Endothelial cell of umbilical vein (primary cell): ENCODE data around the gene FOS. TPM values are rescaled to one million over a fixed set of nuclear protein-coding genes. Genes with fewer than 3 reads are reported as not detected.

ENCODE experiments used
- BruUV-seq: library from RNA; stranded (reverse); fragments of 400-500 nt; replicated peaks from 2 replicates; lab custom pipeline; 2021; lab: Mats Ljungman, UMichigan
- CTCF ChIA-PET: fragments of 300-600, 350-600 bp; sonication (Branson Sonifier 250); formaldehyde crosslinking; loops from one replicate; lab custom pipeline; 2021; ENCODE audit warnings: antibody characterized with exemption, inconsistent platforms; lab: Charles Lee
- POLR2A ChIA-PET: fragments of 300-600, 350-600 bp; sonication (Branson Sonifier 250); formaldehyde crosslinking; loops from one replicate; lab custom pipeline; 2021; ENCODE audit warnings: antibody characterized with exemption, inconsistent platforms; lab: Charles Lee
- DNase-seq: peaks from one replicate; pipeline ENCODE4 v3.0.0-alpha.2; 2011; ENCODE audit warnings: low read depth, low spot score
- FAIRE-seq: peaks from 2 replicates; lab custom pipeline; 2011; peaks lifted over from hg19 to GRCh38; lab: Jason Lieb, UNC
- H2AFZ ChIP-seq: 2 replicates; pipeline ENCODE4 v1.6.0; 2012; ENCODE audit warnings: low read depth, low read length, control low read depth, inconsistent platforms
- H3K27ac ChIP-seq: 2 replicates; pipeline ENCODE4 v1.5.1; 2011; ENCODE audit warnings: low read depth, mild to moderate bottlenecking, control low read depth, low read length, moderate library complexity; ENCODE audit not compliant: insufficient read depth
- H3K27me3 ChIP-seq, 2 experiments: 2 replicates each; pipeline versions ENCODE4 v1.6.0 to v1.6.1; 2011; ENCODE audit warnings: low read length in 2 of 2, mixed read lengths in 1 of 2; ENCODE audit not compliant: control insufficient read depth in 2 of 2, insufficient read depth in 2 of 2
- H3K36me3 ChIP-seq, 2 experiments: 2 replicates in 1 of 2; 3 replicates in 1 of 2; pipeline ENCODE4 v1.5.1; 2011; ENCODE audit warnings: low read length in 2 of 2, mild to moderate bottlenecking in 1 of 2, moderate library complexity in 1 of 2; ENCODE audit not compliant: control insufficient read depth in 2 of 2, insufficient read depth in 2 of 2; ENCODE audit errors: extremely low read depth in 1 of 2
- H3K4me1 ChIP-seq: 3 replicates; pipeline ENCODE4 v1.5.1; 2011; ENCODE audit warnings: mild to moderate bottlenecking, low read length; ENCODE audit not compliant: control insufficient read depth, insufficient read depth; ENCODE audit errors: extremely low read depth
- H3K4me2 ChIP-seq: 2 replicates; pipeline ENCODE4 v1.6.1; 2011; ENCODE audit warnings: low read length, control low read depth, mixed read lengths; ENCODE audit not compliant: insufficient read depth
- H3K4me3 ChIP-seq, 3 experiments: fragments of 200-600 bp in 1 of 3; sonication (generic), shearing (Covaris generic) in 1 of 3; replicated peaks in 1 of 3; 2 replicates each; pipeline ENCODE4 v1.5.1; 2011 to 2016; ENCODE audit warnings: control low read depth in 3 of 3, low read length in 3 of 3, mild to moderate bottlenecking in 2 of 3, inconsistent platforms in 1 of 3, low read depth in 1 of 3, moderate library complexity in 1 of 3; ENCODE audit not compliant: insufficient read depth in 1 of 3
- H3K79me2 ChIP-seq: 2 replicates; pipeline ENCODE4 v1.6.0; 2012; ENCODE audit warnings: low read length, inconsistent platforms; ENCODE audit not compliant: control insufficient read depth, insufficient read depth
- H3K9ac ChIP-seq: replicated peaks from 2 replicates; pipeline ENCODE3; 2011; ENCODE audit warnings: low read length, control low read depth; ENCODE audit not compliant: insufficient read depth; ENCODE audit errors: extremely low read depth
- H3K9me1 ChIP-seq: replicated peaks from 3 replicates; pipeline ENCODE4 v1.6.0; 2011; ENCODE audit warnings: mild to moderate bottlenecking, low read length; ENCODE audit not compliant: control insufficient read depth, insufficient read depth; ENCODE audit errors: extremely low read depth
- H3K9me3 ChIP-seq: replicated peaks from 2 replicates; pipeline ENCODE4 v1.5.1; 2012; ENCODE audit warnings: low read length, inconsistent platforms; ENCODE audit not compliant: control insufficient read depth, insufficient read depth
- H4K20me1 ChIP-seq: replicated peaks from 2 replicates; pipeline ENCODE3; 2011; ENCODE audit warnings: mild to moderate bottlenecking, low read length; ENCODE audit not compliant: control insufficient read depth, insufficient read depth; ENCODE audit errors: extremely low read depth
- EZH2 ChIP-seq: IDR thresholded peaks from 2 replicates; pipeline ENCODE4 v1.6.1; 2012; ENCODE audit warnings: borderline replicate concordance, low read depth, mild to moderate bottlenecking, moderate library complexity, low read length, inconsistent platforms; ENCODE audit not compliant: severe bottlenecking
- FOS ChIP-seq: IDR thresholded peaks from 2 replicates; pipeline ENCODE4 v1.6.1; 2011; ENCODE audit warnings: mild to moderate bottlenecking, low read length, moderate library complexity, borderline replicate concordance; ENCODE audit not compliant: insufficient read depth
- GATA2 ChIP-seq: IDR thresholded peaks from 2 replicates; pipeline ENCODE4 v1.7.0; 2011; ENCODE audit warnings: low read depth, mild to moderate bottlenecking, moderate library complexity, mixed read lengths, low read length; ENCODE audit not compliant: insufficient read length, insufficient read depth
- JUN ChIP-seq: IDR thresholded peaks from 2 replicates; pipeline ENCODE4 v1.6.1; 2011; ENCODE audit warnings: borderline replicate concordance, low read depth; ENCODE audit not compliant: insufficient read length, insufficient read depth
- MAX ChIP-seq: IDR thresholded peaks from 2 replicates; pipeline ENCODE4 v1.6.1; 2011; ENCODE audit not compliant: insufficient read depth, insufficient read length
- MYC ChIP-seq: IDR thresholded peaks from one replicate; pipeline ENCODE4 v1.6.1; 2011; ENCODE audit warnings: mild to moderate bottlenecking, low read depth, low read length
- POLR2A ChIP-seq: IDR thresholded peaks from 2 replicates; pipeline ENCODE4 v1.6.1; 2012; ENCODE audit warnings: low read depth, mild to moderate bottlenecking, control low read depth, low read length
- POLR2AphosphoS5 ChIP-seq: IDR thresholded peaks from 2 replicates; pipeline ENCODE4 v1.6.1; 2012; ENCODE audit warnings: low read depth, mild to moderate bottlenecking, control low read depth, low read length, moderate library complexity; ENCODE audit not compliant: insufficient read depth
- dilution Hi-C: fragments of 300-500 bp; cut with MboI; formaldehyde crosslinking; loops from one replicate; pipeline ENCODE4 v1.15.0; 2019; ENCODE audit warnings: low sequenced_read_pairs; ENCODE audit not compliant: extremely low pct_ligation_motif_present
- intact Hi-C: fragments of 100-400 bp; cut with micrococcal nuclease; formaldehyde crosslinking; loops from one replicate; pipeline ENCODE4 v1.10.0; 2022
- polyA plus RNA-seq, 4 experiments: library from polyadenylated mRNA; depleted of rRNA in 3 of 4; stranded (reverse) in 3 of 4; unstranded in 1 of 4; fragments of >200 nt; gene quantifications; 2 replicates each; pipeline versions ENCODE4 v1.2.1 to v1.2.3, GENCODE V29; 2011 to 2012; ENCODE audit warnings: missing spikeins in 1 of 4
- total RNA-seq: library from RNA; stranded (reverse); gene quantifications from 2 replicates; pipeline ENCODE4 v1.2.3, GENCODE V29; 2021
- TF ChIP-seq, protein P1 (sequence below), 2 donors: IDR thresholded peaks; 1 replicate in 1 of 2; 2 replicates in 1 of 2; pipeline ENCODE4 v1.5.1; 2011; ENCODE audit warnings: low read length in 2 of 2, mild to moderate bottlenecking in 2 of 2, moderate library complexity in 2 of 2, control low read depth in 1 of 2, inconsistent platforms in 1 of 2, low read depth in 1 of 2; ENCODE audit not compliant: insufficient read depth in 1 of 2; ENCODE audit errors: extremely low read depth in 1 of 2

The FOS gene
- total and polyA plus RNA-seq, 2 donors (not counting 3 experiments of a cell fraction or from before 2014, with no cell fraction given): 9.2 to 41.6 TPM

DNA sequence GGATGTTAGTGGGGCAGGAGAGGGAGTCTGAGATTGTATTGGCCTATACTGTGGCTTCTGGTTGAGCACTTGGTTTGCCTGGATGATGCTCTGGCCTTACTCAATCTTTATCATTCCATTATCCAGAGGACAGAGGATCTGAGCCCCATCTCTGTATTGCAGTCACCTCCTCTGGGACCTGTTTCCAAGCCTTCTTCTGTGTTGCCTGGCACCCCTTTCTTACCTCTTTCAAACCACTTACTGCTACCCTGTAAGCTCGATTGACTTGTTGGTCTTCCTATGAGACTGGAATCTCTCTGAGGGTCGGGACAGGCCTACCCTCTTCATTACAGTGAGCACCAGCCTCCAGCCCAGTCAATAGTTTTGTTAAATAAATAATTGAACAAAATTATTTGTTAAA lies 3.0 kb upstream of the FOS start:
- Histone ChIP-seq H4K20me1 (no peaks in the 10 kb centered on the region), H2AFZ (no peak overlapping the region), H3K9ac (no peak overlapping the region), H3K27me3 (no peaks in the 10 kb centered on the region), H3K9me3 (no peaks in the 10 kb centered on the region), H3K27ac (no peak overlapping the region), H3K36me3 (peaks cover 0 to under 1% of the 10 kb centered on the region in 2 experiments), H3K9me1 (no peaks in the 10 kb centered on the region), H3K79me2 (no peaks in the 10 kb centered on the region), H3K4me1 (peaks cover 11% of the 10 kb centered on the region), H3K4me2 (no peak overlapping the region), H3K4me3 (no peak overlapping the region)
- no TSS peak for BruUV-seq
- no peak for FAIRE-seq
- CTCF ChIA-PET: interaction anchor here (1.6 kb wide), 1 partner anchor 128 kb away, joined by 3 read pairs; no protein-coding TSS in a partner anchor
- TF ChIP-seq POLR2A (no peak), MAX (no peak), EZH2 (no peak), FOS (no peak)
- no peak for DNase-seq
- intact Hi-C loops: no loop called here
- dilution Hi-C loops: loop anchor here (25.0 kb wide), 1 partner anchor 138 kb away; the partner anchor contains the start of gene NEK9
- POLR2A ChIA-PET: no interaction called here

DNA sequence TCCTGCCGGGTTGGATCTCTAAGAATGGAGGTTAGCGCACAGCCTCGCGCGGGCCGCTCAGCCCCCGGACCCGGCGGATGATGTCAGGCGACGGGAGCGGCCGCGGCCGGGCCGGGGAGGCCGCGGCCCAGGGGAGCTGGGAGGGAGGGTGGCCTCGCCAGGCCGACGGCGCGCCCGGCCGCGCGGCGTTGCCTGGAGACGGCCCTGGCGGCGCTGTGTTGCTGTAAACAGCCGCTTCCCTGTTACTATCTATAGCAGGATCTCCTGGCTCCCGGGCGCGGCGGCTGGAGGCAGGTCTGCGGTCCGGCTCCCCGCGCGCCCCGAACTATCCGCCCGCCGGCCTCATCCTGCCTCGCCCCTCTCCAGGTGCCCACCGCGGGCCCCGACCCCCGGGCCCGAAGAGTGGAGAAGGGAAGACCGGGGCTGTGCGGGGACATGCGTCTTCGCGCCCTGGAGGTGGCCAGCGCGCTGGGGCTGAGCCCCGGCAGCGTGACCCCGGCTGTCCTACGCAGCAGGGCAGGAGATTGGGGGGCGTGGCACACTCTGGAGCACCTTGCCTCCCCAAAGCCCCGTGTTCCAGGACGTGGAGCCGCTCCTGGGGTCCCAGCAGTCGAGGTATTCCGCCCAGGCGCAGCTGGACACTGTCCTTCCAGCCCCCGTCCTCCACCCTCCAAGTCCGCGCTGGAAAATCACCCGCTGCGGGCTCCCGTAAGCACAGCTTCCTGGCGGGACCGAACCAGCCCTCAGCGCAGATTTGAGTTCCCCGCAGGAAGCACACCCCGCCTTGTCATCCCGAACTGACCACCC lies 1.4 kb upstream of the FOS start:
- FAIRE-seq (peak; percentile 82), DNase-seq (peak; percentile 96)
- Histone ChIP-seq H3K4me2 (peak overlapping the region; percentile 85), H3K9ac (peak overlapping the region; percentile 76), H4K20me1 (no peaks in the 10 kb centered on the region), H3K36me3 (peaks cover 0 to 9% of the 10 kb centered on the region in 2 experiments), H3K27me3 (no peaks in the 10 kb centered on the region), H2AFZ (peak overlapping the region; percentile 46), H3K9me1 (no peaks in the 10 kb centered on the region), H3K27ac (peak overlapping the region; percentile 83), H3K4me3 (peak overlapping the region; percentile 24 to 68 (median 68)), H3K9me3 (no peaks in the 10 kb centered on the region), H3K4me1 (peaks cover 11% of the 10 kb centered on the region), H3K79me2 (no peaks in the 10 kb centered on the region)
- dilution Hi-C loops (loop anchor here (25.0 kb wide), 1 partner anchor 140 kb away; the partner anchor contains the start of gene NEK9), intact Hi-C loops (loop anchor here (1.0 kb wide), 3 partner anchors 18 to 101 kb away; partner anchors contain the start of gene TMED10)
- CTCF ChIA-PET: interaction anchor here (0.8 to 1.6 kb wide), 6 partner anchors 10 to 212 kb away, joined by 3 to 10 read pairs (median 4); no protein-coding TSS in a partner anchor
- no peak for TF ChIP-seq EZH2
- peak; percentile 62 for TF ChIP-seq POLR2AphosphoS5
- peak; percentile 78 for TF ChIP-seq GATA2
- no peak for TF ChIP-seq MYC
- no peak for TF ChIP-seq JUN
- no peak for TF ChIP-seq MAX
- TF ChIP-seq POLR2A: no peak
- TF ChIP-seq, protein P1, sequence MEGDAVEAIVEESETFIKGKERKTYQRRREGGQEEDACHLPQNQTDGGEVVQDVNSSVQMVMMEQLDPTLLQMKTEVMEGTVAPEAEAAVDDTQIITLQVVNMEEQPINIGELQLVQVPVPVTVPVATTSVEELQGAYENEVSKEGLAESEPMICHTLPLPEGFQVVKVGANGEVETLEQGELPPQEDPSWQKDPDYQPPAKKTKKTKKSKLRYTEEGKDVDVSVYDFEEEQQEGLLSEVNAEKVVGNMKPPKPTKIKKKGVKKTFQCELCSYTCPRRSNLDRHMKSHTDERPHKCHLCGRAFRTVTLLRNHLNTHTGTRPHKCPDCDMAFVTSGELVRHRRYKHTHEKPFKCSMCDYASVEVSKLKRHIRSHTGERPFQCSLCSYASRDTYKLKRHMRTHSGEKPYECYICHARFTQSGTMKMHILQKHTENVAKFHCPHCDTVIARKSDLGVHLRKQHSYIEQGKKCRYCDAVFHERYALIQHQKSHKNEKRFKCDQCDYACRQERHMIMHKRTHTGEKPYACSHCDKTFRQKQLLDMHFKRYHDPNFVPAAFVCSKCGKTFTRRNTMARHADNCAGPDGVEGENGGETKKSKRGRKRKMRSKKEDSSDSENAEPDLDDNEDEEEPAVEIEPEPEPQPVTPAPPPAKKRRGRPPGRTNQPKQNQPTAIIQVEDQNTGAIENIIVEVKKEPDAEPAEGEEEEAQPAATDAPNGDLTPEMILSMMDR (IDR thresholded peaks at IDR 0.05; ENCODE audit: extremely low read depth in 1 of 2, insufficient read depth in 1 of 2, low read depth in 1 of 2, low read length in 2 of 2): no peak
- TF ChIP-seq FOS: no peak
- POLR2A ChIA-PET: interaction anchor here (0.7 to 1.2 kb wide), 5 partner anchors 11 to 19 kb away, joined by 3 to 9 read pairs (median 3); no protein-coding TSS in a partner anchor
- BruUV-seq: no TSS peak
